HG02623 (cell line): ENCODE measurements around the gene TMC7.

Experiments
- ATAC-seq: cut with Tn5 transposase; IDR thresholded peaks from one replicate; pipeline ENCODE4 v1.9.1; 2021; ENCODE audit warnings: moderate library complexity; ENCODE audit not compliant: unreplicated experiment

TMC7 gene

GRCh38 chr16:19086322-19087199 is 102.8 kb downstream of the TMC7 start:
- ATAC-seq, result peak; percentile 72

GRCh38 chr16:19088341-19088916 is 104.7 kb downstream of the TMC7 start:
- ATAC-seq, result no peak

GRCh38 chr16:19089410-19089955 is 105.7 kb downstream of the TMC7 start:
- no peak for ATAC-seq

- ATAC-seq, result no peak
Observed at GRCh38 chr16:19090916-19091315, 107.2 kb downstream of the TMC7 start.

GRCh38 chr16:19092653-19093410 is 109.1 kb downstream of the TMC7 start:
- ATAC-seq, result no peak

GRCh38 chr16:19093631-19094541 is 110.2 kb downstream of the TMC7 start:
- no peak for ATAC-seq

GRCh38 chr16:19094542-19095365 is 111.0 kb downstream of the TMC7 start:
- no peak for ATAC-seq

GRCh38 chr16:19095654-19096053 is 111.9 kb downstream of the TMC7 start:
- no peak for ATAC-seq

GRCh38 chr16:19098173-19098572 is 114.4 kb downstream of the TMC7 start:
- no peak for ATAC-seq

- ATAC-seq, result no peak
Observed at GRCh38 chr16:19102187-19102872, 118.6 kb downstream of the TMC7 start.

- ATAC-seq, result no peak
Observed at GRCh38 chr16:19104607-19105006, 120.9 kb downstream of the TMC7 start.

- ATAC-seq, result no peak
Observed at GRCh38 chr16:19105131-19105530, 121.4 kb downstream of the TMC7 start.

GRCh38 chr16:19105891-19106624 is 122.3 kb downstream of the TMC7 start:
- ATAC-seq, result no peak

GRCh38 chr16:19106625-19107020 is 122.9 kb downstream of the TMC7 start:
- ATAC-seq, result no peak

GRCh38 chr16:19108409-19109287 is 124.9 kb downstream of the TMC7 start:
- no peak for ATAC-seq

- no peak for ATAC-seq
Observed at GRCh38 chr16:19109288-19109664, 125.5 kb downstream of the TMC7 start.
